ENCODE data around the gene UHRF1.
"Not testable (repeated sequence)": the region's sequence is repeated elsewhere in the genome, so short reads cannot be mapped to it uniquely, and the experiment has no call there.

The UHRF1 gene

GRCh38 chr19:4909156-4909896, at the start of gene UHRF1:
Gene UHRF1, plus strand, starts transcription at chr19:4909501. Its CDS starts 1,385 bp downstream, at chr19:4910886.
- DNase-seq: peak; percentile 73

- DNase-seq: no peak
These were observed 49.6 kb upstream of the UHRF1 start for GRCh38 chr19:4859697-4860096.

DNA sequence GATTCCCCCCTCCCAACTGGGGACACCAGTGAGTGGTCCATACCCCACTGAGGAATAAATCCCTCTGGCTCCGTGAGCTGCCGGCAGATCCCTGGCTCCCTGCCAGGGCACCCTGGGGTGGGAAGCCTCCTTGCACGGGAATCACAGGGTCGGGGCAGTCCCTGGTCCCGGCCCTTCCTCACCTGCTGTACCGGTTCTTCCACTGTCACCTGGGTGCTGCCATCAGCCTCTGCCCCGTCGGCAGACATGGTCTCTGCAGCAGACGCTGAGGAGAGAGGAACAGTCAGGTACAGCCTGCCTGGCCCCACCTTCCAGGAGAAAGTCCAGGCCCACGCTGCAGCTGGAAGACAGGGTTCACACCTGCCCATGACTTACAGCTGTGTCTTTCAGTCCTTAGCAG, 48.2 kb upstream of the UHRF1 start:
- DNase-seq: no peak

DNA sequence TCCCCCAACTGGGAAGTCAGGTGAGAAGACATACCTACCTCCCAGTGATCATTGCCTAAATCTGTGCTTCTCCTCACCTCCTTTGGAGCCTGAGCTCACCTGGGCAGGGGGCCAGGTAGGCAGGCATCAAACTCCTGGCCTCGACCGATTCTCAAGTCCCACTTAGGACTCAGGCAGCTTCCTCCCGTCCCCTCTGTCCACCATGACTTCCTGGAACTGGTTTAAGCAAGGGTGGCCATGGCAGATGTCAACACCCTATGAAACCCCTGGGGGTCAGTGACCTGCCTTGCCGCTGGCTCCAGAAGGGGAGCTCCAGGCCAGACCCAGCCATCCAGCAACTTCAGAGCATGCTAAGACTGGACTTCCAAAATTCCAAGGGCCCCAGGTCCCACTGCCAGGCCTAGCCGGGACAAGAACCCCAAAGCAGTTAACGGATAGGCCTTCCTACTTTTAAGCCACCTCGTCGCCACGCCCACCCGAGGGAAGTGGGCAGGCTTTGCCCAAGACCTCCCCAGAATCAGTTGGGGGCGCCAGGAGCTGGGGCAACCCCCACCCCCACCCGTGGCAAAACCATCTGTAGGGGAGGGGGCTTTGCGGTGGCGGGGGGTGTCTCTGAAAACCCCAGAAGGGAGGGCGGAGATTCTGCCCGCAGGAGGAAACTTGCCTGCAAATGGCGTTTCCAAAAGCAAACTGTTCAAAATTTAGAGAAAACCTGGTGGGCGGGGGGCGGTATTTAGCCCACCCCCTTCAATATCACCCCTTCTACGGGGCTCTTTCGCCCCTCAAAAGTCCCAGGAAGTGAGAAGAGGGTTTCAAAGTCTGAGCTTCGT, 42.5 kb upstream of the UHRF1 start:
- DNase-seq: peak; percentile 49

GRCh38 chr19:4867534-4868285, 41.6 kb upstream of the UHRF1 start, which contains the start of gene PLIN3:
Gene PLIN3, minus strand, starts transcription at chr19:4867667. Its CDS starts 6,273 bp downstream, at chr19:4861394.
- DNase-seq: peak; percentile 95

GRCh38 chr19:4868286-4868834, 40.9 kb upstream of the UHRF1 start:
- DNase-seq: no peak

GRCh38 chr19:4870025-4870700, 39.1 kb upstream of the UHRF1 start:
- DNase-seq: peak; percentile 91

GRCh38 chr19:4871711-4872110, 37.6 kb upstream of the UHRF1 start:
- DNase-seq: no peak

DNA sequence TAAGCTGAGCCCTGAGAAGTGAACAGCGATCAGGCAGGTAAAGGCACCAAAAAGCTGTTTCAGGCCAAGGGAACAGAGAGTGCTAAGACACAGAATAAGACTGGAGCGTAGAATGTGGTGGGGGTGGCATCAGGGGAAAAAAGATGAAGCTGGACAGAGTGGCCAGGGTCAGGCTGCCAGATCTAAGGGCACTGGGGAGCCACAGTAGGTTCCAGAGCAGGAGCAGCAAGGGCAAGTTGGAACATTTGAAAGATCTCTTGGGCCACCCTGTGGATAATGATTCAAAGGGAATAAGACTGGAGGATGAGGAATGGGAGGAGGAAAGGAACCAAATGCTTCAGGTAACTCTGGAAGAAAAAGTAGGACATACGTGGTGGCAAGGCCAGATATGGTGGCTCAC, 35.4 kb upstream of the UHRF1 start:
- DNase-seq: no peak

DNA sequence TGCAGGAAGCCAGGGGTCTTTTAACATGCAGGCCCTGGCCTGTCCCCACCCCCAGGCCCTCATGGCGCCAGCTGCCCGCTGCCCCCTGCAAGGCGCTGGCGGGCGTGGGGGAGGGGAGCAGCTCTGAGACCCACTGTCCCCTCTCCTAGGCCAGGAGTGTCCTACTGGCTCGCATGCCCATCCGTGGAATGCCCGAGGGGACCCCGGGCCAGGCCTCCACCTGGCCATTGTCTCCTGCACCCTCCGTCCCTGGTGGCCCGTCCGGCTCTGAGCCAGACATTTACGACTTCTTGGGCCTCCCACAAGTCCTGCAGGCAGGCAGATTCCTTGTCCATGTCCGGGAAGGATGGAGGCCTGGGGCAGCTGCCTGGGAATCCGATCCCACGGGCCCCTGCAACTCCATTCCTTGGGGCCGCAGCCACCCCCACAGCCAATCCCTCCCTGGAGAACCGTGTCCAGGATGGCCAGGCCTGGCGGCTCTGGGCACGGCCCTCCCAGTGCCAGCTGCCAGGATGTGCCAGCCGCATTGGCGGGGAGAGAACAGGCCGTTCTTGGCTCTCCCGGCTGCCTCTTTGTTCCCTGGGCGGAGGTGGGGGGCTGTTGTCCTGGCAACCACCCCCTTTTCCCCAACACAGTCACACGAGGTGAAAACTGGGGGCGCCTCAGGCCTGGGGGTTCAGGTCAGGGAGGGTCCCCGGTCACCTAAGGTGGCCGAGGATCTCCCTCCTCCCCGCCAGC, 31.4 kb upstream of the UHRF1 start:
- no peak for DNase-seq

- DNase-seq: peak; percentile 8
These were observed 30.8 kb upstream of the UHRF1 start for GRCh38 chr19:4878491-4878968.

DNA sequence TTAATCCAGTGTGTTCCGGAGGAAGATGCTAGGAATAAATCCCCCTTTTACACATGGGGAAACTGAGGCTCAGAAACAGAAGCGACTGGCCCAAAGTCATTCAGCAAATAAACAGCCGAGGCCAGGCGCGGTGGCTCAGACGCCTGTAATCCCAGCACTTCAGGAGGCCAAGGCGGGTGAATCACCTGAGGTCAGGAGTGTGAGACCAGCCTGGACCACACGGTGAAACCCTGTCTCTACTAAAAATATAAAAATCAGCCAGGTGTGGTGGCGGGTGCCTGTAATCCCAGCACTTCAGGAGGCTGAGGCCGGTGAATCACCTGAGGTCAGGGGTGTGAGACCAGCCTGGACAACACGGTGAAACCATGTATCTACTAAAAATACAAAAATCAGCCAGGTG, 30.3 kb upstream of the UHRF1 start:
- DNase-seq: no peak

- DNase-seq: not testable (repeated sequence)
These were observed 26.4 kb upstream of the UHRF1 start for GRCh38 chr19:4882874-4883273.

DNA sequence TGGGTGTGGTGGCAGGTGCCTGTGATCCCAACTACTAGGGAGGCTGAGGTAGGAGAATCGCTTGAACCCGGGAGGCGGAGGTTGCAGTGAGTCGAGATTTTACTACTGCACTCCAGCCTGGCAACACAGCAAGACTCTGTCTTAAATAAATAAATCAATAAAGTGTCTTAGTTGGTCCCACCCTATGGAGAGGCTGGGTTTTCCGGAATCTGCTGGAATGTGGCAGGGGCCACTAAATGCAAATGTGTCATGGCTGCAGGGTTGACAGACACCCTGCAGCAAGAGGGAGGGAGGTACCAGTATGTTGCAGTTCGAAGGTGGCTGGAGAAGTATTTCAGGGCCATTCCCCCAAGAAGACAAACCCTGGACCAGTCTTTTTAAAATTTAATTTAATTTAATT, 24.3 kb upstream of the UHRF1 start:
- not testable (repeated sequence) for DNase-seq

DNA sequence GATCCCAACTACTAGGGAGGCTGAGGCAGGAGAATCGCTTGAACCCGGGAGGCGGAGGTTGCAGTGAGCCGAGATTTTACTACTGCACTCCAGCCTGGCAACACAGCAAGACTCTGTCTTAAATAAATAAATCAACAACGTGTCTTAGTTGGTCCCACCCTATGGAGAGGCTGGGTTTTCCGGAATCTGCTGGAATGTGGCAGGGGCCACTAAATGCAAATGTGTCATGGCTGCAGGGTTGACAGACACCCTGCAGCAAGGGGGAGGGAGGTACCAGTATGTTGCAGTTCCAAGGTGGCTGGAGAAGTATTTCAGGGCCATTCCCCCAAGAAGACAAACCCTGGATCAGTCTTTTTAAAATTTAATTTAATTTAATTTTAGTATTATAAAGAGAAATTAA, 21.5 kb upstream of the UHRF1 start:
- DNase-seq: not testable (repeated sequence)

- DNase-seq: peak; percentile 77
These were observed 20.1 kb upstream of the UHRF1 start for GRCh38 chr19:4889034-4889815.

- no peak for DNase-seq
These were observed 18.2 kb upstream of the UHRF1 start for GRCh38 chr19:4891066-4891465.

DNA sequence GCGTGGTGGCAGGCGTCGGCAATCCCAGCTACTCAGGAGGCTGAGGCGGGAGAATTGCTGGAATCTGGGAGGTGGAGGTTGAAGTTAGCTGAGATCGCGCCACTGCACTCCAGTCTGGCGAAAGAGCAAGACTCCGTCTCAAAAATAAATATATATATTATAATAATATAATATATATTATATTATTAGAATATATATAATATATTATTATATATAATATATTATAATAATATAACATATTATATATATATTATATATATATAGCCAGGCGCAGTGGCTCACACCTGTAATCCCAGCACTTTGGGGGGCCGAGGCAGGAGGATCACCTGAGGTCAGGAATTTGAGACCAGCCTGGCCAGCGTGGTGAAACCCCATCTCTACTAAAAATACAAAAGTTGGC, 16.3 kb upstream of the UHRF1 start:
- DNase-seq: not testable (repeated sequence)

DNA sequence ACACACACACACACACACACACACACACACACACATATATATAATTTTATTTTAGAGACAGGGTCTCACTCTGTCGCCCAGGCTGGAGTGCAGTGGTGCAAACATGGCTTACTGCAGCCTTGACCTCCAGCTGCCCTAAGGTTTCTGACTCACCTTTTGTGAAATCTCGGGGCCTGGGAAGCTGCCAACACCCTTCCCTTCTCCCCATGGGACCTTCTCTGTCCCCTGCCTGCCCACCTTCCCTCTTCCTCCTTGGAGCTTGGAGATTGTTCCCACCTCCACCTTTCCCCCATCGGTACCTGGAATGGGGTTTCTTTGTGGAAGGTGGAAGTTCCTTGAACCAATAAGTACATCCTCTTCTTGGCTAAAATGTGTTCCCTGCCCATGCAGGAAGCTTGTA, 12.9 kb upstream of the UHRF1 start:
- DNase-seq: peak; percentile 39

DNA sequence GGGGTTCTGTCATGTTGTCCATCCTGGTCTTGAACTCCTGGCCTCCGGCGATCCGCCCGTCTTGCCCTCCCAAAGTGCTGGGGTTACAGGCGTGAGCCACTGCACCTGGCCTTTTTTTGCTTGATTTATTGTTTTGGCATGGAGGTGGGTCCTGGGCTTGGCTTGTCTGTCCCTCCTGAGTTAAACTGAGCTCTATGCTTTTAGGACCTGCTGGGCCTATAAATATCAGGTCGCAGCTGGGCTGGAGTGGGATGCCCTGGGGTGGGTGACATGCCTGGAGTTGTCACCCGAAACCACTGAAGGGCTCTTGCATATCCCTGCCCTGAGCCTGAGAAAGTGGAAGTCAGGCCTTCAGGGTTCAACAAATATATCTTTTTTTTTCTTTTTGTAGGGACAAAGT, 12.2 kb upstream of the UHRF1 start:
- DNase-seq: no peak

GRCh38 chr19:4900879-4901278, 8.4 kb upstream of the UHRF1 start:
- DNase-seq: not testable (repeated sequence)
